Naive thymus-derived CD4-positive, alpha-beta T cell (primary cell): ENCODE results near the gene PCARE. TPM values are rescaled to one million over a fixed set of nuclear protein-coding genes. Genes with fewer than 3 reads are reported as not detected.
A peak's percentile ranks its signal among the peaks of the same experiment; 100 is the strongest.

Source experiments
- ATAC-seq: fragments of 150-1000 bp; cut with Tn5 transposase; 2 replicates; pipeline ENCODE4 v1.10.0; 2021; ENCODE audit warnings: mild to moderate bottlenecking, moderate library complexity
- CTCF ChIA-PET: fragments of 350-600 bp; sonication (Branson Sonifier 250); formaldehyde crosslinking; loops from one replicate; lab custom pipeline; 2021; ENCODE audit warnings: antibody characterized with exemption; lab: Charles Lee
- POLR2A ChIA-PET: fragments of 350-600 bp; sonication (Branson Sonifier 250); formaldehyde crosslinking; loops from one replicate; lab custom pipeline; 2021; ENCODE audit warnings: antibody characterized with exemption, inconsistent platforms; lab: Charles Lee
- DNase-seq, 9 donors: peaks; one replicate each; pipeline versions ENCODE4 v3.0.0 to v3.0.0-alpha.2; 2020 to 2022; ENCODE audit warnings: mixed read lengths in 1 of 9
- H3K27ac ChIP-seq: one replicate; pipeline ENCODE4 v1.7.0; 2013; ENCODE audit warnings: mild to moderate bottlenecking, low read depth, low read length, moderate library complexity
- H3K27me3 ChIP-seq, 2 donors: one replicate each; pipeline ENCODE4 v1.7.0; 2013; ENCODE audit warnings: low read length in 2 of 2, mild to moderate bottlenecking in 2 of 2, moderate library complexity in 2 of 2; ENCODE audit not compliant: control insufficient read depth in 2 of 2, insufficient read depth in 2 of 2
- H3K36me3 ChIP-seq, 3 experiments: 1 replicate in 2 of 3; 2 replicates in 1 of 3; pipeline ENCODE4 v1.7.0; 2013; ENCODE audit warnings: low read length in 3 of 3, mild to moderate bottlenecking in 3 of 3, moderate library complexity in 1 of 3; ENCODE audit not compliant: insufficient read depth in 3 of 3, control insufficient read depth in 2 of 3
- H3K4me1 ChIP-seq, 2 donors: one replicate each; pipeline ENCODE4 v1.7.0; 2013; ENCODE audit warnings: low read length in 2 of 2, mild to moderate bottlenecking in 2 of 2, moderate library complexity in 1 of 2; ENCODE audit not compliant: control insufficient read depth in 2 of 2, insufficient read depth in 2 of 2
- H3K4me3 ChIP-seq: 2 replicates; pipeline ENCODE4 v1.7.0; 2013; ENCODE audit warnings: mild to moderate bottlenecking, low read length
- H3K9me3 ChIP-seq, 3 experiments: 1 replicate in 2 of 3; 2 replicates in 1 of 3; pipeline ENCODE4 v1.7.0; 2013; ENCODE audit warnings: low read length in 3 of 3; ENCODE audit not compliant: control insufficient read depth in 2 of 3
- H3K27ac Mint-ChIP-seq, 9 donors: one replicate each; pipeline ENCODE4 v1.8.0; 2020 to 2022; ENCODE audit warnings: mixed read lengths in 9 of 9, mild to moderate bottlenecking in 8 of 9, moderate library complexity in 5 of 9, inconsistent platforms in 2 of 9
- H3K27me3 Mint-ChIP-seq, 5 donors: one replicate each; pipeline ENCODE4 v1.8.0; 2021 to 2022; ENCODE audit warnings: mixed read lengths in 5 of 5, mild to moderate bottlenecking in 1 of 5
- H3K36me3 Mint-ChIP-seq, 5 donors: one replicate each; pipeline ENCODE4 v1.8.0; 2020 to 2022; ENCODE audit warnings: mixed read lengths in 5 of 5, mild to moderate bottlenecking in 3 of 5, inconsistent platforms in 1 of 5
- H3K4me1 Mint-ChIP-seq, 7 donors: one replicate each; pipeline ENCODE4 v1.8.0; 2020 to 2022; ENCODE audit warnings: mixed read lengths in 7 of 7, mild to moderate bottlenecking in 3 of 7, inconsistent platforms in 1 of 7
- H3K4me3 Mint-ChIP-seq, 10 donors: one replicate each; pipeline ENCODE4 v1.8.0; 2020 to 2022; ENCODE audit warnings: mild to moderate bottlenecking in 10 of 10, mixed read lengths in 10 of 10, moderate library complexity in 6 of 10, inconsistent platforms in 2 of 10
- H3K9me3 Mint-ChIP-seq, 11 donors: one replicate each; pipeline ENCODE4 v1.8.0; 2020 to 2022; ENCODE audit warnings: mixed read lengths in 11 of 11, mild to moderate bottlenecking in 4 of 11, inconsistent platforms in 1 of 11, moderate library complexity in 1 of 11
- intact Hi-C, 2 donors: fragments of 100-400 bp; cut with micrococcal nuclease; formaldehyde crosslinking; loops; one replicate each; pipeline ENCODE4 v1.15.1; 2023
- polyA plus RNA-seq, 2 donors: library from polyadenylated mRNA; unstranded; fragments of 300-500 nt; fragmentation: Illumina TruSeq; gene quantifications; one replicate each; pipeline ENCODE4 v1.2.3, GENCODE V29; 2021
- total RNA-seq, 6 experiments: library from RNA in 5 of 6; stranded (reverse) in 5 of 6; gene quantifications; 1 replicate in 5 of 6; 2 replicates in 1 of 6; pipeline ENCODE4 v1.2.3 and lab custom pipeline; 2021 to 2026

The PCARE gene
- total and polyA plus RNA-seq, 7 experiments from 2014 or later = not detected

DNA sequence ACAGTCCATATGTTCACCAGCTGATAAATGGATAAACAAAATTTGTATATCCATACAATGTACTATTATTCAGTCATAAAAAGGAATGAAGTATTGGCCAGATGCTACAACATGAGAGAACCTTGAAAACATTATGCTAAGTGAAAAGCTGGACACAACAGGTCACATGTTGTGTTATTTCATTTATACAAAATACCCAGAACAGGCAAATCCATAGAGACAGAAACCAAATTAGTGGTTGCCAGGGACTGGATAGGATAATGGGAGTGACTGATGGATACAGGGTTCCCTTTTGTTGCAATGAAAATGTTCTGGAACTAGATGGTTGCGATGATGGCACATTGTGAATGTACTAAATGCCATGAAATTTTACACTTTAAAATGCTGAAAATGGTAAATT is 10.2 kb upstream of the PCARE start:
- H3K4me3 Mint-ChIP-seq = no peak overlapping the region
- peaks cover 0 to 11% (median 0%) of the 10 kb centered on the region in 3 experiments for H3K9me3 ChIP-seq
- CTCF ChIA-PET = no interaction called here
- H3K27me3 ChIP-seq = no peaks in the 10 kb centered on the region
- H3K36me3 ChIP-seq = no peaks in the 10 kb centered on the region
- intact Hi-C loops = no loop called here
- POLR2A ChIA-PET = interaction anchor here (0.7 kb wide), 1 partner anchor 101 kb away, joined by 3 read pairs; no protein-coding TSS in a partner anchor
- H3K4me1 ChIP-seq = no peaks in the 10 kb centered on the region
- H3K27ac Mint-ChIP-seq = no peak overlapping the region
- peaks cover 0 to 7% (median 0%) of the 10 kb centered on the region in 11 donors for H3K9me3 Mint-ChIP-seq
- no peaks in the 10 kb centered on the region for H3K36me3 Mint-ChIP-seq
- no peaks in the 10 kb centered on the region for H3K4me1 Mint-ChIP-seq
- ATAC-seq = no peak
- H3K27me3 Mint-ChIP-seq = peaks cover 0 to 24% (median 12%) of the 10 kb centered on the region in 5 donors
- H3K4me3 ChIP-seq = no peak overlapping the region
- no peak overlapping the region for H3K27ac ChIP-seq
- no peak for DNase-seq

DNA sequence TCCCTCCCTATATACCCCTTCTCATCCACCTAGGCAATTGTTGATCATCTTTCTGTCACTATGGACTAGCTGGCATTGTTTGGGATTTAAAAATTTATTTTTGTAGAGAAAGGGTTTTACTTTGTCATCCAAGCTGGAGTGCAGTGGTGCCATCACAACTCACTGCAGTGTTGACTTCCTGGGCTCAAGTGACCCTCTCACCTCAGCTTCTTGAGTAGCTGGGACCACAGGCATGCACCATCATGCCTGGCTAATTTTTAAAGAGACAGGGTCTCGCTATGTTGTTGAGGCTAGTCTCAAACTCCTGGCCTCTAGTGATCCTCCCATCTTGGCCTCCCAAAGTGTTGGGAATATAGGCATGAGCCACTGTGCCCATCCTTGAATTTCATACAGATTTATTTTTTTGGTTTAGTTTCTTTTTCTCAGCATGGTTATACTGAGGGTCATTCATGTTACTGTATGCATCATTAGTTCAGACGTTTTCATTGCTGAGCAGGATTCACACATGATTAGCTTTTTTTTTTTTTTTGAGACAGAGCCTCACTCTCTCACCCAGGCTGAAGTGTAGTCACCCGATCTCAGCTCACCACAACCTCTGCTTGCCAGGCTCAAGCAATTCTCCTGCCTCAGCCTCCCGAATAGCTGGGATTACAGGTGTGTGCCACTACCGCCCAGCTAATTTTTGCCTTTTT is 8.6 kb upstream of the PCARE start:
- Mint-ChIP-seq H3K4me3 (no peak overlapping the region), H3K9me3 (peaks cover 0 to 10% (median 4%) of the 10 kb centered on the region in 11 donors), H3K27ac (no peak overlapping the region), H3K36me3 (no peaks in the 10 kb centered on the region), H3K27me3 (peaks cover 0 to 10% (median 0%) of the 10 kb centered on the region in 5 donors), H3K4me1 (no peaks in the 10 kb centered on the region)
- Histone ChIP-seq H3K9me3 (peaks cover 0 to 11% (median 0%) of the 10 kb centered on the region in 3 experiments), H3K4me3 (no peak overlapping the region), H3K27ac (no peak overlapping the region), H3K27me3 (no peaks in the 10 kb centered on the region), H3K36me3 (no peaks in the 10 kb centered on the region), H3K4me1 (no peaks in the 10 kb centered on the region)
- ChIA-PET CTCF (interaction anchor here (0.7 kb wide), 1 partner anchor 356 kb away, joined by 4 read pairs; no protein-coding TSS in a partner anchor), POLR2A (no interaction called here)
- ATAC-seq (no peak), DNase-seq (no peak)
- intact Hi-C loops = no loop called here

DNA sequence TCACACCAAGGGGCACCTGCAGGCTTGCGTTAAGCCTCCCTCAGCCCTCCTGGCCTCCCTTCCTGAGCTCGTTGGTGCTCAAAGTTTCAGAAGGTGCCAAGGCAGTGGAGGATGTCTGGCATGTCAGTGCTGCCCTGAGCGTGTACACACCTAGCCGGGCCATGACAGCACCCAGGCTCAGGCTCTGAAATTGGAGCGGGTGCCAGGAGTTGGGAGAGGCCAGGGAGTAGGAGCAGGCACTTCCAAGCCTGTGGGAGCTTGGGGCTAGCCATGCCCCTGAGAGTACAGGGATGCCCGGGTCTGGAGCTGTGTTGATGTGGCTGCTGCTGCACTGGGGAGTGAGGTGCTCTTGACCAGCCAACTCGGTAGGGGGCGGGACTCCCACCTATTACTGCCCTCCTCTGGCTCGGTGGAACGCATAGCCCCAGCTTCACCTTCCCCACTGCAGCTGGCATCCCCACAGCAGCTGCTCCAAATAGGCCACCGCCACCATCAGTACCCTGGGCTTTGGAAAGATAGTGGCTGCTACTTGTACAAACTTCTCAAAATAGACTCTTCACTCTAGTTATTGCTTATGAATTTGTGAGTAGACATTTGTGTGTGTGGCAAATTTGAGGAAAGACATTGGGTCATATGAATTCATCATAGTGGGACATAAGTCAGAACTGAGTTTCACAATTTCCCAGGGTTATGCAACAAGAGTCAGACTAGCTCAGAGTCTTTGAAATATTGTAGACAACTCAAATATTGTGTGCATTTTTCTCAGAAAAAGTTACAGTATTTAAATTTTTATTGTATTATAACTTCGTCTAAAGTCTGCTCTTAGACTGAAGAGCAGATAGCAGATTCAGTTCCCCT is 6.8 kb upstream of the PCARE start:
- ChIA-PET CTCF (interaction anchor here (0.6 kb wide), 1 partner anchor 93 kb away, joined by 3 read pairs; no protein-coding TSS in a partner anchor), POLR2A (no interaction called here)
- Histone ChIP-seq H3K27me3 (no peaks in the 10 kb centered on the region), H3K9me3 (peaks cover 0 to 11% (median 0%) of the 10 kb centered on the region in 3 experiments), H3K27ac (no peak overlapping the region), H3K36me3 (no peaks in the 10 kb centered on the region), H3K4me1 (no peaks in the 10 kb centered on the region), H3K4me3 (no peak overlapping the region)
- Mint-ChIP-seq H3K4me1 (no peaks in the 10 kb centered on the region), H3K27ac (no peak overlapping the region), H3K36me3 (no peaks in the 10 kb centered on the region), H3K4me3 (no peak overlapping the region), H3K27me3 (no peaks in the 10 kb centered on the region), H3K9me3 (peaks cover 0 to 11% (median 5%) of the 10 kb centered on the region in 11 donors)
- no peak for DNase-seq
- peak; percentile 57 for ATAC-seq
- intact Hi-C loops = no loop called here

- H3K27me3 Mint-ChIP-seq = no peaks in the 10 kb centered on the region
- peaks cover 0 to 11% (median 5%) of the 10 kb centered on the region in 11 donors for H3K9me3 Mint-ChIP-seq
- DNase-seq (no peak), ATAC-seq (no peak)
- H3K27ac Mint-ChIP-seq = no peak overlapping the region
- Histone ChIP-seq H3K36me3 (no peaks in the 10 kb centered on the region), H3K27ac (no peak overlapping the region), H3K4me3 (no peak overlapping the region), H3K4me1 (no peaks in the 10 kb centered on the region), H3K27me3 (no peaks in the 10 kb centered on the region), H3K9me3 (peaks cover 0 to 11% (median 0%) of the 10 kb centered on the region in 3 experiments)
- H3K4me1 Mint-ChIP-seq = no peaks in the 10 kb centered on the region
- intact Hi-C loops = no loop called here
- H3K36me3 Mint-ChIP-seq = no peaks in the 10 kb centered on the region
- H3K4me3 Mint-ChIP-seq = no peak overlapping the region
- POLR2A ChIA-PET = no interaction called here
- CTCF ChIA-PET = no interaction called here
Observed at GRCh38 chr2:29079887-29080286, 5.6 kb upstream of the PCARE start.

GRCh38 chr2:29075894-29076705 is 1.8 kb upstream of the PCARE start:
- Mint-ChIP-seq H3K36me3 (no peaks in the 10 kb centered on the region), H3K27me3 (no peaks in the 10 kb centered on the region), H3K4me3 (no peak overlapping the region), H3K27ac (no peak overlapping the region), H3K9me3 (peaks cover 0 to 11% (median 3%) of the 10 kb centered on the region in 11 donors), H3K4me1 (no peaks in the 10 kb centered on the region)
- H3K4me3 ChIP-seq = no peak overlapping the region
- no peaks in the 10 kb centered on the region for H3K27me3 ChIP-seq
- ATAC-seq (no peak), DNase-seq (no peak)
- no peaks in the 10 kb centered on the region for H3K36me3 ChIP-seq
- POLR2A ChIA-PET = no interaction called here
- intact Hi-C loops = no loop called here
- CTCF ChIA-PET = no interaction called here
- no peaks in the 10 kb centered on the region for H3K4me1 ChIP-seq
- H3K27ac ChIP-seq = no peak overlapping the region
- peaks cover 0 to 11% (median 0%) of the 10 kb centered on the region in 3 experiments for H3K9me3 ChIP-seq

- H3K4me1 Mint-ChIP-seq = no peaks in the 10 kb centered on the region
- ChIA-PET CTCF (no interaction called here), POLR2A (interaction anchor here (0.6 kb wide), 1 partner anchor 108 kb away, joined by 3 read pairs; no protein-coding TSS in a partner anchor)
- no peak overlapping the region for H3K27ac Mint-ChIP-seq
- intact Hi-C loops = no loop called here
- Histone ChIP-seq H3K36me3 (no peaks in the 10 kb centered on the region), H3K4me3 (no peak overlapping the region), H3K9me3 (no peaks in the 10 kb centered on the region), H3K27ac (no peak overlapping the region), H3K27me3 (no peaks in the 10 kb centered on the region), H3K4me1 (no peaks in the 10 kb centered on the region)
- peaks cover 0 to 7% (median under 1%) of the 10 kb centered on the region in 11 donors for H3K9me3 Mint-ChIP-seq
- H3K36me3 Mint-ChIP-seq = no peaks in the 10 kb centered on the region
- ATAC-seq = no peak
- H3K27me3 Mint-ChIP-seq = no peaks in the 10 kb centered on the region
- DNase-seq = no peak
- no peak overlapping the region for H3K4me3 Mint-ChIP-seq
Observed at GRCh38 chr2:29073933-29074332, 390 bp downstream of the PCARE start.
